ENCODE measurements around the gene CFAP54.

Gene CFAP54

GRCh38 chr12:96821592-96821991 lies 332.2 kb downstream of the CFAP54 start:
- TF ChIP-seq CTCF (IDR thresholded peaks at IDR 0.05; ENCODE audit: low read depth, low read length): no peak
- no peak overlapping the region for H3K4me3 ChIP-seq (ENCODE audit: low read depth, low read length)

- TF ChIP-seq CTCF (IDR thresholded peaks at IDR 0.05; ENCODE audit: low read depth, low read length): no peak
- no peak overlapping the region for H3K4me3 ChIP-seq (ENCODE audit: low read depth, low read length)
Observed at GRCh38 chr12:96822641-96823040, 333.3 kb downstream of the CFAP54 start.

GRCh38 chr12:96824074-96824837 lies 334.9 kb downstream of the CFAP54 start:
- no peak for TF ChIP-seq CTCF (IDR thresholded peaks at IDR 0.05; ENCODE audit: low read depth, low read length)
- no peak overlapping the region for H3K4me3 ChIP-seq (ENCODE audit: low read depth, low read length)

GRCh38 chr12:96824838-96825236 lies 335.5 kb downstream of the CFAP54 start:
- no peak for TF ChIP-seq CTCF (IDR thresholded peaks at IDR 0.05; ENCODE audit: low read depth, low read length)

GRCh38 chr12:96828169-96828789 lies 338.9 kb downstream of the CFAP54 start:
- no peak for TF ChIP-seq CTCF (IDR thresholded peaks at IDR 0.05; ENCODE audit: low read depth, low read length)

More at GRCh38 chr12:96824838-96825236, 335.5 kb downstream of the CFAP54 start:
- H3K4me3 ChIP-seq (ENCODE audit: low read depth, low read length): no peak overlapping the region

GRCh38 chr12:96829354-96829753 lies 340.0 kb downstream of the CFAP54 start:
- H3K4me3 ChIP-seq (ENCODE audit: low read depth, low read length): no peak overlapping the region
- TF ChIP-seq CTCF (IDR thresholded peaks at IDR 0.05; ENCODE audit: low read depth, low read length): no peak

More at GRCh38 chr12:96828169-96828789, 338.9 kb downstream of the CFAP54 start:
- H3K4me3 ChIP-seq (ENCODE audit: low read depth, low read length): no peak overlapping the region

- TF ChIP-seq CTCF (IDR thresholded peaks at IDR 0.05; ENCODE audit: low read depth, low read length): no peak
- no peak overlapping the region for H3K4me3 ChIP-seq (ENCODE audit: low read depth, low read length)
Observed at GRCh38 chr12:96831346-96831745, 342.0 kb downstream of the CFAP54 start.

All from WI38 (cell line).